Breast epithelium (tissue), 4 donors: Measurements from ENCODE around the gene CLDN9. TPM values are rescaled to one million over a fixed set of nuclear protein-coding genes. Genes with fewer than 3 reads are reported as not detected.

Experiments used
- DNase-seq, 2 donors: peaks; one replicate each; pipeline ENCODE4 v3.0.0-alpha.2; 2019; ENCODE audit warnings: low spot score in 2 of 2
- H3K27ac ChIP-seq, 2 donors: fragments of 200-600 bp; sonication (generic) in 1 of 2; one replicate each; pipeline ENCODE4 v1.5.1; 2016 to 2019; ENCODE audit warnings: mild to moderate bottlenecking in 1 of 2
- H3K27me3 ChIP-seq, 2 donors: fragments of 200-600 bp; sonication (generic) in 1 of 2; one replicate each; pipeline versions ENCODE4 v1.5.1 to v1.6.0; 2017 to 2019; ENCODE audit warnings: control low read depth in 1 of 2, mild to moderate bottlenecking in 1 of 2
- H3K36me3 ChIP-seq: fragments of 200-600 bp; one replicate; pipeline ENCODE4 v1.5.1; 2019
- H3K4me1 ChIP-seq, 2 donors: fragments of 200-600 bp; sonication (generic); one replicate each; pipeline ENCODE4 v1.5.1; 2016 to 2019; ENCODE audit warnings: control low read depth in 1 of 2
- H3K4me3 ChIP-seq, 3 donors: fragments of 200-600 bp; sonication (generic); 1 replicate in 2 of 3; 2 replicates in 1 of 3; pipeline ENCODE4 v1.5.1; 2016 to 2019; ENCODE audit warnings: mild to moderate bottlenecking in 3 of 3, moderate library complexity in 2 of 3
- H3K9me3 ChIP-seq, 2 donors: fragments of 200-600 bp; sonication (generic) in 1 of 2; one replicate each; pipeline ENCODE4 v1.5.1; 2016 to 2019; ENCODE audit warnings: control low read depth in 1 of 2
- POLR2A ChIP-seq: fragments of 450-650 bp; IDR thresholded peaks from one replicate; pipeline ENCODE4 v1.6.1; 2016; ENCODE audit warnings: antibody characterized with exemption, mild to moderate bottlenecking, moderate library complexity
- POLR2AphosphoS5 ChIP-seq, 3 donors: sonication (generic); formaldehyde crosslinking; IDR thresholded peaks; one replicate each; pipeline ENCODE4 v1.6.1; 2017; ENCODE audit warnings: antibody characterized with exemption in 3 of 3
- intact Hi-C: fragments of 100-400 bp; cut with DNase I; formaldehyde crosslinking; loops from one replicate; pipeline ENCODE4 v1.15.1; 2023; ENCODE audit warnings: low total_unique reads
- total RNA-seq, 3 donors: library from RNA; depleted of rRNA; stranded (reverse); fragments of >200 nt; gene quantifications; one replicate each; pipeline ENCODE4 v1.1.0, GENCODE V29; 2016
- TF ChIP-seq, protein P1 (sequence below), 3 donors: fragments of 450-650 bp; IDR thresholded peaks; one replicate each; pipeline ENCODE4 v1.5.1; 2016 to 2017; ENCODE audit warnings: antibody characterized with exemption in 3 of 3, mild to moderate bottlenecking in 3 of 3, moderate library complexity in 3 of 3

Gene CLDN9
- total RNA-seq, 3 donors from 2014 or later: 0.15 TPM; not detected in 2

DNA sequence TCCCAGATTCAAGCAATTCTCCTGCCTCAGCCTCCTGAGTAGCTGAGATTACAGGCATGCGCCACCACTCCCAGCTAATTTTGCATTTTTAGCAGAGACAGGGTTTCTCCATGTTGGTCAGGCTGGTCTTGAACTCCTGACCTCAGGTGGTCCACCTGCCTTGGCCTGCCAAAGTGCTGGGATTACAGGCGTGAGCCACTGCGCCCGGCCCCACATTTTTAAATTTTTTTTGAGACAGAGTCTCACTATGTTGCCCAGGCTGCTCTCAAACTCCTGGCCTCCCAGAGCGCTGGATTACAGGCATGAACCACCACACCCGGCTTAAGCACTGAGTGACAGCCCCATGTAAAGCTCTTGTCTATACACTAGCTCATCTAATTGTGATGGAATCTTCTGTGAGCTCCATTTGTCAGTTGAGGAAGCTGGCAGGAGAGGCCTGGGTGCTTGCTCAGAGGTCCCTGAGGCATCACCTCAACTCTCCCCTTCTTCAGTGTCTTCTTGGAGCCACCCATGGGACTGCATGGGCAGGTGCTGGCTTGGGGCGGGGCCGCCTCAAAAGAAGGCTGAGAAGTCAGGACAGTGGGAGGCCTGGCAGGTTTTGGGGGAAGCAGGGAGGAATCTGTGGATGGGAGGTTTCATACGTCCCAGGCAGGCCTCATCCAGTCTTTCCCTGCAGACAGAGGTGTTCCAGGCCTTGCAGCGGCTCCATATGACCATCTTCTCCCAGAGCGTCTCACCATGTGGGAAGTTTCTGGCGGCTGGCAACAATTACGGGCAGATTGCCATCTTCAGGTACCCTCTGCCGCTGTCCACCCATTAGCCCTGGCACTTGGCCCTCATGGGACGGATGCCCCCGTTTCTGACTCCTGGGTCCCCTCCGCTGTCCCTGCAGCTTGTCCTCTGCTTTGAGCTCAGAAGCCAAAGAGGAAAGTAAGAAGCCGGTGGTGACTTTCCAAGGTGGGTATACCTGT is 12.6 kb downstream of the CLDN9 start:
- H3K27ac ChIP-seq: no peak overlapping the region
- no peak overlapping the region for H3K4me3 ChIP-seq
- H3K4me1 ChIP-seq: peaks cover 15 to 16% of the 10 kb centered on the region in 2 donors
- H3K36me3 ChIP-seq: no peaks in the 10 kb centered on the region
- no peaks in the 10 kb centered on the region for H3K27me3 ChIP-seq
- no peaks in the 10 kb centered on the region for H3K9me3 ChIP-seq
- TF ChIP-seq, protein P1, sequence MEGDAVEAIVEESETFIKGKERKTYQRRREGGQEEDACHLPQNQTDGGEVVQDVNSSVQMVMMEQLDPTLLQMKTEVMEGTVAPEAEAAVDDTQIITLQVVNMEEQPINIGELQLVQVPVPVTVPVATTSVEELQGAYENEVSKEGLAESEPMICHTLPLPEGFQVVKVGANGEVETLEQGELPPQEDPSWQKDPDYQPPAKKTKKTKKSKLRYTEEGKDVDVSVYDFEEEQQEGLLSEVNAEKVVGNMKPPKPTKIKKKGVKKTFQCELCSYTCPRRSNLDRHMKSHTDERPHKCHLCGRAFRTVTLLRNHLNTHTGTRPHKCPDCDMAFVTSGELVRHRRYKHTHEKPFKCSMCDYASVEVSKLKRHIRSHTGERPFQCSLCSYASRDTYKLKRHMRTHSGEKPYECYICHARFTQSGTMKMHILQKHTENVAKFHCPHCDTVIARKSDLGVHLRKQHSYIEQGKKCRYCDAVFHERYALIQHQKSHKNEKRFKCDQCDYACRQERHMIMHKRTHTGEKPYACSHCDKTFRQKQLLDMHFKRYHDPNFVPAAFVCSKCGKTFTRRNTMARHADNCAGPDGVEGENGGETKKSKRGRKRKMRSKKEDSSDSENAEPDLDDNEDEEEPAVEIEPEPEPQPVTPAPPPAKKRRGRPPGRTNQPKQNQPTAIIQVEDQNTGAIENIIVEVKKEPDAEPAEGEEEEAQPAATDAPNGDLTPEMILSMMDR (IDR thresholded peaks at IDR 0.05): no peak
- TF ChIP-seq POLR2A (no peak), POLR2AphosphoS5 (IDR thresholded peaks at IDR 0.05) (no peak)
- no peak for DNase-seq
- intact Hi-C loops: no loop called here

DNA sequence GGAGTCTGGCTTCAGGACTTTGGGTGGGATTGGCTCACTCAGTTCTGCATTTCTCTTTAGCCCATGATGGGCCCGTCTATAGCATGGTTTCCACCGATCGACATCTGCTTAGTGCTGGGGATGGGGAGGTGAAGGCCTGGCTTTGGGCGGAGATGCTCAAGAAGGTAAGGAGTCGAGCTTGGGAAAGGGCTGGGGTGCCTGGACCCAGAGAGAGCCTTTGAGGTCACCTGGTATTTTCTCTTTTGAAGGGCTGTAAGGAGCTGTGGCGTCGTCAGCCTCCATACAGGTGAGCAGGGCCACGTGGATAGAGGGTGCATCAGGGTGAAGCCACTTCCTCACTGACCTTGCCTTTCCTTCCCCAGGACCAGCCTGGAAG is 13.3 kb downstream of the CLDN9 start:
- no peak for TF ChIP-seq POLR2AphosphoS5 (IDR thresholded peaks at IDR 0.05)
- TF ChIP-seq POLR2A: no peak
- TF ChIP-seq, protein P1 (IDR thresholded peaks at IDR 0.05): no peak
- intact Hi-C loops: no loop called here
- H3K4me3 ChIP-seq: no peak overlapping the region
- no peaks in the 10 kb centered on the region for H3K36me3 ChIP-seq
- no peak for DNase-seq
- H3K27me3 ChIP-seq: no peaks in the 10 kb centered on the region
- H3K9me3 ChIP-seq: no peaks in the 10 kb centered on the region
- peaks cover 15 to 16% of the 10 kb centered on the region in 2 donors for H3K4me1 ChIP-seq
- no peak overlapping the region for H3K27ac ChIP-seq

DNA sequence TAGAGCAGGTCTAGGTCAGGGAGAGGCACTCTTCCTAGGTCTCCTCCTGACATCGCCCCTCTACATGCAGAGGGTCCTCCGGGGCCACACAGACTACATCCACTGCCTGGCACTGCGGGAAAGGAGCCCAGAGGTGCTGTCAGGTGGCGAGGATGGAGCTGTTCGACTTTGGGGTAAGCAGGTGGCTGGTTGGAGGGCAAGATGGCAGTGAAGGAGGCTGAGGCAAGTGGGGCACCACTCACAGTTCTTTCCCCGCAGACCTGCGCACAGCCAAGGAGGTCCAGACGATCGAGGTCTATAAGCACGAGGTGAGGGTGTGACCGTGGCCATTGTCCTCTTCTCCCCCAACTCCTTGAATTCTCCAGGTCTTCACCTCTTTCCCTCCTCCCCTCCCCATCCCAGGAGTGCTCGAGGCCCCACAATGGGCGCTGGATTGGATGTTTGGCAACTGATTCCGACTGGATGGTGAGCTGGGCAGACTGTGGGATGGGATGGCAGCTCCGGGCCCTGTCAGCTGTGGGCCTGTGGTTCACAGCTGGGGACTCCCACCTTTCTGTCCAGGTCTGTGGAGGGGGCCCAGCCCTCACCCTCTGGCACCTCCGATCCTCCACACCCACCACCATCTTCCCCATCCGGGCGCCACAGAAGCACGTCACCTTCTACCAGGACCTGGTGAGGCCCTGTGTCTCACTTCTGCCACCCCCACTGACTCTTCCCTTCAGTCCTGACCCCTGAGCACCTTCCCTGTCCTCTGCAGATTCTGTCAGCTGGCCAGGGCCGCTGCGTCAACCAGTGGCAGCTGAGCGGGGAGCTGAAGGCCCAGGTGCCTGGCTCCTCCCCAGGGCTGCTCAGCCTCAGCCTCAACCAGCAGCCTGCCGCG is 14.1 kb downstream of the CLDN9 start:
- DNase-seq: no peak
- intact Hi-C loops: no loop called here

DNA sequence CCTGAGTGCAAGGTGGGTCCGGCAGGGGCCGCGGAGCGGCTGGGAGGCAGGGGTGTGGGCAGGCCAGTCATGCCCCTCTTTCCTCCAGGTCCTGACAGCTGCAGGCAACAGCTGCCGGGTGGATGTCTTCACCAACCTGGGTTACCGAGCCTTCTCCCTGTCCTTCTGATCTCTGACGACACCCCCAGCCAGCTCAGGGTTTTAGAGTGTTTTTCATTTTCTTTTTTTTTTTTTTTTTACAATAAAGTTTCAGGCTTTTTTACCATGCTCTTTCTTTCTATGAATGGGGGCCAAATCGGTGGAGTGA is 14.7 kb downstream of the CLDN9 start:
- TF ChIP-seq, protein P1 (IDR thresholded peaks at IDR 0.05): no peak
- TF ChIP-seq POLR2AphosphoS5 (IDR thresholded peaks at IDR 0.05): no peak
- no peak for TF ChIP-seq POLR2A
- Histone ChIP-seq H3K9me3 (no peaks in the 10 kb centered on the region), H3K36me3 (no peaks in the 10 kb centered on the region), H3K27ac (no peak overlapping the region), H3K27me3 (no peaks in the 10 kb centered on the region), H3K4me3 (no peak overlapping the region), H3K4me1 (peaks cover 5 to 10% of the 10 kb centered on the region in 2 donors)
- intact Hi-C loops: no loop called here
- no peak for DNase-seq

More for the DNA sequence above, 14.1 kb downstream of the CLDN9 start:
- H3K27me3 ChIP-seq: no peaks in the 10 kb centered on the region
- no peak for TF ChIP-seq POLR2A
- TF ChIP-seq POLR2AphosphoS5 (IDR thresholded peaks at IDR 0.05): no peak
- TF ChIP-seq, protein P1 (IDR thresholded peaks at IDR 0.05): no peak
- no peak overlapping the region for H3K27ac ChIP-seq
- no peaks in the 10 kb centered on the region for H3K36me3 ChIP-seq
- H3K4me3 ChIP-seq: no peak overlapping the region
- no peaks in the 10 kb centered on the region for H3K9me3 ChIP-seq
- H3K4me1 ChIP-seq: peaks cover 11 to 14% of the 10 kb centered on the region in 2 donors
